ENCODE results near the gene JMJD1C.

JMJD1C gene

DNA sequence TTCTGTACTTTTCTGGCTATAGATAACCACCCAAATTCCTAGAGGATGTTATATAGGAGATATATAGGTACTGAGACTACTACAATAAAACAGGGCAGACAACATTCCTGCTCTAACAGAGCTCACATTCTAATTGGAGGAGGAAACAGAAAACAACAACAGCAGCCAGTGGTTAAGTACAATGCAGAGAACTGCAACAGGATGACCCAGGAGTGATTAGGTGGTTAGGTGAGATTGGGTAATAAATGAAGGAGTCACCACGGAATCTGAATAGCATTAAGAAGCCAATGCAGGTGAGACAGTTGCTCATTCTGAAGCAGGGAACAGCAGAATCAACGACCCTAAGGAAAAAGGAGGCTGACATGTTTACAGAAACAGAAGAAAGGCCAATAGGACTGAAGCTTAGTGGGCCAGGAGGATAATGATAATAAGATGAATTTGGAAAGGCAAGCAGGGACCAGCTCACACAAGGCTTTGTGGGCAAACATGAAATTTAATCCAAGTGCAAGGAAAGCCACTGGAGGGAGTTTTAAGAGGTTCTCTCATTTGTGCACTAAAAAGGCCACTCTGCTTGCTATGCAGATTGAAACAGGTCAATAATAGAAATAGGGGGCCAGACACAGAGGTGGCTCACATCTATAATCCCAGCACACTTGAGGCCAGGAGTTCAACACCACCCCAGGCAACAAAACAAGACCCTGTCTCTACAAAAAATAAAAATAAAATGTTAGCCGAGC is 38.5 kb upstream of the JMJD1C start (continued):
- TF ChIP-seq ZNF768 (tag by site-specific recombination; IDR thresholded peaks at IDR 0.05) (no peak), ZNF19 (tag by site-specific recombination; IDR thresholded peaks at IDR 0.05; ENCODE audit: low read depth) (no peak), RBAK (tag by site-specific recombination; IDR thresholded peaks at IDR 0.05) (no peak), ZSCAN23 (tag by site-specific recombination; IDR thresholded peaks at IDR 0.05) (no peak), ZNF155 (tag by site-specific recombination; IDR thresholded peaks at IDR 0.05) (no peak), ZNF544 (tag by site-specific recombination; IDR thresholded peaks at IDR 0.05) (no peak), YY2 (tag by site-specific recombination; IDR thresholded peaks at IDR 0.05) (no peak), ZNF174 (tag by site-specific recombination; IDR thresholded peaks at IDR 0.05) (no peak), ZNF664 (tag by site-specific recombination; IDR thresholded peaks at IDR 0.05) (no peak), WT1 (tag by site-specific recombination; IDR thresholded peaks at IDR 0.05) (no peak), ZNF548 (tag by site-specific recombination; IDR thresholded peaks at IDR 0.05) (no peak), SETDB1 (IDR thresholded peaks at IDR 0.05; ENCODE audit: insufficient read length, low read length) (no peak), ZNF473 (tag by site-specific recombination; IDR thresholded peaks at IDR 0.05) (no peak), KLF9 (tag by site-specific recombination; IDR thresholded peaks at IDR 0.05; ENCODE audit: low read depth) (no peak), GLIS1 (tag by site-specific recombination; IDR thresholded peaks at IDR 0.05) (peak; percentile 22; the same call in 1 of the 2 replicates), ZNF10 (tag by site-specific recombination; IDR thresholded peaks at IDR 0.05) (no peak), ZNF341 (tag by site-specific recombination; IDR thresholded peaks at IDR 0.05; ENCODE audit: low read depth) (no peak), TRIM28 (IDR thresholded peaks at IDR 0.05; ENCODE audit: borderline replicate concordance, low read length) (no peak), BCL6B (tag by site-specific recombination; IDR thresholded peaks at IDR 0.05) (no peak), ZIC2 (tag by site-specific recombination; IDR thresholded peaks at IDR 0.05) (no peak), ZNF404 (tag by site-specific recombination; IDR thresholded peaks at IDR 0.05) (no peak), IKZF3 (tag by site-specific recombination; IDR thresholded peaks at IDR 0.05) (no peak)
- TF ChIP-seq, protein P1, sequence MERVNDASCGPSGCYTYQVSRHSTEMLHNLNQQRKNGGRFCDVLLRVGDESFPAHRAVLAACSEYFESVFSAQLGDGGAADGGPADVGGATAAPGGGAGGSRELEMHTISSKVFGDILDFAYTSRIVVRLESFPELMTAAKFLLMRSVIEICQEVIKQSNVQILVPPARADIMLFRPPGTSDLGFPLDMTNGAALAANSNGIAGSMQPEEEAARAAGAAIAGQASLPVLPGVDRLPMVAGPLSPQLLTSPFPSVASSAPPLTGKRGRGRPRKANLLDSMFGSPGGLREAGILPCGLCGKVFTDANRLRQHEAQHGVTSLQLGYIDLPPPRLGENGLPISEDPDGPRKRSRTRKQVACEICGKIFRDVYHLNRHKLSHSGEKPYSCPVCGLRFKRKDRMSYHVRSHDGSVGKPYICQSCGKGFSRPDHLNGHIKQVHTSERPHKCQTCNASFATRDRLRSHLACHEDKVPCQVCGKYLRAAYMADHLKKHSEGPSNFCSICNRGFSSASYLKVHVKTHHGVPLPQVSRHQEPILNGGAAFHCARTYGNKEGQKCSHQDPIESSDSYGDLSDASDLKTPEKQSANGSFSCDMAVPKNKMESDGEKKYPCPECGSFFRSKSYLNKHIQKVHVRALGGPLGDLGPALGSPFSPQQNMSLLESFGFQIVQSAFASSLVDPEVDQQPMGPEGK (tag by site-specific recombination; IDR thresholded peaks at IDR 0.05) = no peak
- TF ChIP-seq, protein P2, sequence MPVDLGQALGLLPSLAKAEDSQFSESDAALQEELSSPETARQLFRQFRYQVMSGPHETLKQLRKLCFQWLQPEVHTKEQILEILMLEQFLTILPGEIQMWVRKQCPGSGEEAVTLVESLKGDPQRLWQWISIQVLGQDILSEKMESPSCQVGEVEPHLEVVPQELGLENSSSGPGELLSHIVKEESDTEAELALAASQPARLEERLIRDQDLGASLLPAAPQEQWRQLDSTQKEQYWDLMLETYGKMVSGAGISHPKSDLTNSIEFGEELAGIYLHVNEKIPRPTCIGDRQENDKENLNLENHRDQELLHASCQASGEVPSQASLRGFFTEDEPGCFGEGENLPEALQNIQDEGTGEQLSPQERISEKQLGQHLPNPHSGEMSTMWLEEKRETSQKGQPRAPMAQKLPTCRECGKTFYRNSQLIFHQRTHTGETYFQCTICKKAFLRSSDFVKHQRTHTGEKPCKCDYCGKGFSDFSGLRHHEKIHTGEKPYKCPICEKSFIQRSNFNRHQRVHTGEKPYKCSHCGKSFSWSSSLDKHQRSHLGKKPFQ (tag by site-specific recombination; IDR thresholded peaks at IDR 0.05) = 0 out of 2 replicates have a peak, but pooled peaks have one; percentile 16

DNA sequence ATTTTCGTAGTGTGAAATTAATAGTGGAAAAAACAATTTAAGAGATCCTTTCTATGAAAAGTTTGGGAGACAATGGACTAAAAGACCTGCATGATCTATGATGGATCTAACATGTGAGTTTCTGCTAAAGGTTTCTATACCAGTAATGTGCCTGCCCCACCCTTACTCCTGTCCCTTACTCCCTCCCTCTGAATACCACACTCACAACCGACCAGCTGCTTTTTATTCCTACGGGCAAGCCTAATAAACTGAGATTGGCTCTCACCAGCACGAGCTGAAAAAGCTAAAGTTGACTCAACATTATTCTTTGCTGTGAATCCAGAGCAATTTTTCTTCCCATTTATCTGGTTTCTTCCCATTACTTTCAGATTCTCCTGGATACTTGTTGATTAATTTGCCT is 37.6 kb upstream of the JMJD1C start:
- peaks cover 7% of the 10 kb centered on the region; the same call in 1 of the 2 replicates for H3K4me1 ChIP-seq (ENCODE audit: control insufficient read depth, insufficient read depth, low read length)
- ChIA-PET CTCF (interaction anchor here (0.6 kb wide), 1 partner anchor 110 kb away, joined by 3 read pairs; no protein-coding TSS in a partner anchor), POLR2A (interaction anchor here (0.9 kb wide), 1 partner anchor 18 kb away, joined by 3 read pairs; the partner anchor contains the start of gene REEP3)
- no peak overlapping the region for H3K4me3 ChIP-seq (ENCODE audit: low read depth, low read length)
- no peaks in the 10 kb centered on the region for H3K9me3 ChIP-seq (ENCODE audit: control insufficient read depth, insufficient read depth, low read depth, low read length)
- no peak overlapping the region for H3K27ac ChIP-seq (ENCODE audit: extremely low read depth, low read depth, low read length)
- no peaks in the 10 kb centered on the region; a peak in 1 of 3 replicates for H3K36me3 ChIP-seq (ENCODE audit: control insufficient read depth in 2 of 2, insufficient read depth in 1 of 2, low read length in 2 of 2)
- TF ChIP-seq ZNF791 (tag by site-specific recombination; IDR thresholded peaks at IDR 0.05) (no peak), ZNF174 (tag by site-specific recombination; IDR thresholded peaks at IDR 0.05) (no peak), ZNF747 (tag by site-specific recombination; IDR thresholded peaks at IDR 0.05) (no peak), ZNF664 (tag by site-specific recombination; IDR thresholded peaks at IDR 0.05) (no peak), ZNF184 (tag by site-specific recombination; IDR thresholded peaks at IDR 0.05) (no peak), ZBTB20 (tag by site-specific recombination; IDR thresholded peaks at IDR 0.05) (no peak)
- TF ChIP-seq, protein P3, sequence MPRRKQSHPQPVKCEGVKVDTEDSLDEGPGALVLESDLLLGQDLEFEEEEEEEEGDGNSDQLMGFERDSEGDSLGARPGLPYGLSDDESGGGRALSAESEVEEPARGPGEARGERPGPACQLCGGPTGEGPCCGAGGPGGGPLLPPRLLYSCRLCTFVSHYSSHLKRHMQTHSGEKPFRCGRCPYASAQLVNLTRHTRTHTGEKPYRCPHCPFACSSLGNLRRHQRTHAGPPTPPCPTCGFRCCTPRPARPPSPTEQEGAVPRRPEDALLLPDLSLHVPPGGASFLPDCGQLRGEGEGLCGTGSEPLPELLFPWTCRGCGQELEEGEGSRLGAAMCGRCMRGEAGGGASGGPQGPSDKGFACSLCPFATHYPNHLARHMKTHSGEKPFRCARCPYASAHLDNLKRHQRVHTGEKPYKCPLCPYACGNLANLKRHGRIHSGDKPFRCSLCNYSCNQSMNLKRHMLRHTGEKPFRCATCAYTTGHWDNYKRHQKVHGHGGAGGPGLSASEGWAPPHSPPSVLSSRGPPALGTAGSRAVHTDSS (tag by site-specific recombination; IDR thresholded peaks at IDR 0.05) = no peak

All from HEK293 (cell line).